CD4-positive, alpha-beta T cell treated with Interleukin-17A for 4 hours (primary cell): Measurements from ENCODE around the gene OPRM1.

ENCODE experiments used
- DNase-seq: peaks from one replicate; pipeline ENCODE4 v3.0.0-alpha.2; 2020; ENCODE audit warnings: mixed read lengths

The OPRM1 gene

GRCh38 chr6:154285826-154286225 is 246.8 kb downstream of the OPRM1 start:
- DNase-seq: no peak

- DNase-seq: no peak
Measured at GRCh38 chr6:154289818-154290508, 250.9 kb downstream of the OPRM1 start.

GRCh38 chr6:154292066-154292465 is 253.0 kb downstream of the OPRM1 start:
- DNase-seq: no peak

- DNase-seq: no peak
Measured at GRCh38 chr6:154292855-154293519, 253.9 kb downstream of the OPRM1 start.

GRCh38 chr6:154295733-154296132 is 256.7 kb downstream of the OPRM1 start:
- DNase-seq: no peak
